Stimulated activated CD4-positive, alpha-beta T cell treated with anti-CD3 and anti-CD28 coated beads, TNF-alpha, amount 100 ng/mL, for 4 hours (primary cell): Measurements from ENCODE around the gene KRT78.

Source experiments
- DNase-seq, 3 experiments: peaks; one replicate each; pipeline ENCODE4 v3.0.0-alpha.2; 2020; ENCODE audit warnings: low read depth in 3 of 3

The KRT78 gene

GRCh38 chr12:52824741-52825410 lies 23.9 kb downstream of the KRT78 start:
- DNase-seq: no peak

- DNase-seq: no peak
Observed at GRCh38 chr12:52823761-52824450, 24.9 kb downstream of the KRT78 start.

- no peak for DNase-seq
Observed at GRCh38 chr12:52822771-52823510, 25.9 kb downstream of the KRT78 start.

GRCh38 chr12:52821826-52822660 lies 26.8 kb downstream of the KRT78 start:
- DNase-seq: no peak

- DNase-seq: no peak
Observed at GRCh38 chr12:52821071-52821730, 27.6 kb downstream of the KRT78 start.

GRCh38 chr12:52820521-52820920 lies 28.3 kb downstream of the KRT78 start:
- no peak for DNase-seq

GRCh38 chr12:52819731-52820510 lies 28.9 kb downstream of the KRT78 start:
- no peak for DNase-seq

- DNase-seq: no peak
Observed at GRCh38 chr12:52818887-52819420, 29.8 kb downstream of the KRT78 start.

GRCh38 chr12:52818388-52818787 lies 30.4 kb downstream of the KRT78 start:
- DNase-seq: no peak

- DNase-seq: no peak
Observed at GRCh38 chr12:52817699-52818238, 31.0 kb downstream of the KRT78 start.

GRCh38 chr12:52817003-52817698 lies 31.6 kb downstream of the KRT78 start:
- no peak for DNase-seq

- DNase-seq: no peak
Observed at GRCh38 chr12:52815676-52816588, 32.9 kb downstream of the KRT78 start.

GRCh38 chr12:52815161-52815560 lies 33.6 kb downstream of the KRT78 start:
- DNase-seq: no peak

- no peak for DNase-seq
Observed at GRCh38 chr12:52814710-52815155, 34.1 kb downstream of the KRT78 start.

GRCh38 chr12:52813885-52814709 lies 34.7 kb downstream of the KRT78 start, which contains the start of gene KRT4:
Gene KRT4, minus strand, starts transcription at chr12:52814116. Its CDS starts 58 bp downstream, at chr12:52814058.
- DNase-seq: no peak

- DNase-seq: no peak
Observed at GRCh38 chr12:52813203-52813819, 35.5 kb downstream of the KRT78 start.

- no peak for DNase-seq
Observed at GRCh38 chr12:52812749-52813148, 36.0 kb downstream of the KRT78 start.
